ENCODE data around the gene ZNHIT2. TPM values are rescaled to one million over a fixed set of nuclear protein-coding genes. Genes with fewer than 3 reads are reported as not detected.

The ZNHIT2 gene
- 10 to 100 TPM in 1 of 2 donors, 1 to 10 TPM in 1; 8.0 to 10.6 TPM for total RNA-seq
- 1 to 10 TPM; 3.1 to 6.2 (median 4.9) TPM for polyA plus RNA-seq (ENCODE audit: insufficient read length in 6 of 6)
- long read RNA-seq, donor 1, transcript ZNHIT2-201 (1 exons, 1,306 nt) = major isoform, 14 of 14 reads
- long read RNA-seq, donor 1, partial matches to known transcripts = 0 of 14 reads
- long read RNA-seq, donor 1, other reads (novel, unspliced or antisense) = 0 of 14 reads
- long read RNA-seq, donor 2, transcript ZNHIT2-201 (1 exons, 1,306 nt) = major isoform, 9 of 9 reads
- long read RNA-seq, donor 2, partial matches to known transcripts = 0 of 9 reads
- long read RNA-seq, donor 2, other reads (novel, unspliced or antisense) = 0 of 9 reads
- long read RNA-seq, donor 3, transcript ZNHIT2-201 (1 exons, 1,306 nt) = major isoform, 7 of 7 reads
- long read RNA-seq, donor 3, partial matches to known transcripts = 0 of 7 reads
- long read RNA-seq, donor 3, other reads (novel, unspliced or antisense) = 0 of 7 reads
- long read RNA-seq, donor 4, transcript ZNHIT2-201 (1 exons, 1,306 nt) = major isoform, 26 of 26 reads
- long read RNA-seq, donor 4, partial matches to known transcripts = 0 of 26 reads
- long read RNA-seq, donor 4, other reads (novel, unspliced or antisense) = 0 of 26 reads
- long read RNA-seq, donor 5, transcript ZNHIT2-201 (1 exons, 1,306 nt) = major isoform, 9 of 9 reads
- long read RNA-seq, donor 5, partial matches to known transcripts = 0 of 9 reads
- long read RNA-seq, donor 5, other reads (novel, unspliced or antisense) = 0 of 9 reads
- long read RNA-seq, donor 6, transcript ZNHIT2-201 (1 exons, 1,306 nt) = major isoform, 6 of 6 reads
- long read RNA-seq, donor 6, partial matches to known transcripts = 0 of 6 reads
- long read RNA-seq, donor 6, other reads (novel, unspliced or antisense) = 0 of 6 reads
- long read RNA-seq, donor 7, partial matches to known transcripts = 0 of 4 reads
- long read RNA-seq, donor 7, other reads (novel, unspliced or antisense) = 0 of 4 reads
- long read RNA-seq, donor 8, transcript ZNHIT2-201 (1 exons, 1,306 nt) = major isoform, 10 of 10 reads
- long read RNA-seq, donor 8, partial matches to known transcripts = 0 of 10 reads
- long read RNA-seq, donor 8, other reads (novel, unspliced or antisense) = 0 of 10 reads
- long read RNA-seq, donor 9 = 0 reads
- long read RNA-seq, donor 10, transcript ZNHIT2-201 (1 exons, 1,306 nt) = major isoform, 43 of 43 reads
- long read RNA-seq, donor 10, partial matches to known transcripts = 0 of 43 reads
- long read RNA-seq, donor 10, other reads (novel, unspliced or antisense) = 0 of 43 reads
- long read RNA-seq, donor 11, transcript ZNHIT2-201 (1 exons, 1,306 nt) = major isoform, 14 of 14 reads
- long read RNA-seq, donor 11, partial matches to known transcripts = 0 of 14 reads
- long read RNA-seq, donor 11, other reads (novel, unspliced or antisense) = 0 of 14 reads
- long read RNA-seq, donor 12, transcript ZNHIT2-201 (1 exons, 1,306 nt) = major isoform, 9 of 9 reads
- long read RNA-seq, donor 12, partial matches to known transcripts = 0 of 9 reads
- long read RNA-seq, donor 12, other reads (novel, unspliced or antisense) = 0 of 9 reads

DNA sequence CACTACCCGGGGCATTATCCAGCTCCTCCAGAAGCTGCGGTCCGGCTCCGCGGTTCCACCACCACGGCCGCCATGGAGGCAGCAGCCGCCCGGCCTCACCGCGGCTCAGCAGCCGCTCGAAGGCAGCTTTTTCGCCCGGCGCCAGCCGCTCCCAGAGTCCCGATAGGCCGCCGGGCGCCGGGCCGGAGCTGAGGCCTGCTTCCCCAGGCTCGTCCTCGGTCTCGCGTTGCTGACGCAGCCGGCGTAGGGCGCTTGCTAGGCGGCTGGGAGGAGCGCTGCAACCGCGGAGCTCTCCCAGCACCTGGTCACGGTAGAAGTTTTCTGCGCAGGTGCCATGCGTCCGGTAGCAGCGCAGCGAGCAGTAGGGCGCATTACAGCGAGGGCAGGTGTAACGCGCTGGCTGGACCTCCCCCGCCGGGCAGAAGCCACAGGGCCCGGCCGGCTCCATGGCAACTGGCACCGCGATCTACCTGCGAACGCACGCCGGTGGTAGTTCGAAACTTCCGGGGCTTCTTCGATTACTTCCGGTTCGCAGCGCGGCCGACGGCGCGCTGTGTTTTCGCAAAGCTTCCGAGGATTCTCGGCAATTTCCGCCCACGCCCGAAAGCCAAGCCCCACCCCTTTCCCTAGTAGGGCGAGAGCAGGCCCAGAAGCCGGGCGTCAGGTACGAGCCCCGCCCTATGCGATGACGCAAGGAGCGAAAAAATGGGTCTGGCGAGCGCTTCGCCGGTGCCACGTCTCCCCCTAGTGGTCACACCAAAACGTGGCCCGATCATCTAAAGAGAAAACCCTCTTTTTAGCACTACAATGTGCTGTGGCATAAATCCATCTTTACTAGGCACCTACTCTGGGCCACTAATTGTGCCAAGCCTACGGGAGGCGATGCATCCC, at the start of gene ZNHIT2:
Gene ZNHIT2 (minus strand): TSS at position 496 of the 891 bp plus-strand sequence. CDS start 48 bp downstream, at position 448.
- Histone ChIP-seq H3K36me3 (peaks cover 0 to 45% of the 10 kb centered on the region in 2 donors), H3K4me3 (peak within 1 kb of the TSS; percentile 90 to 92), H3K9me3 (no peaks in the 10 kb centered on the region), H3K27me3 (peaks cover 0 to 13% of the 10 kb centered on the region in 2 donors), H3K4me1 (peaks cover 24 to 63% of the 10 kb centered on the region in 2 donors), H3K27ac (peak within 1 kb of the TSS; percentile 81 to 93)
- ATAC-seq = peak; percentile 85
- peak; percentile 98 to 100 (median 99) for DNase-seq
- intact Hi-C loops (cut with DNase I) = no loop called here
- TF ChIP-seq, protein P1, sequence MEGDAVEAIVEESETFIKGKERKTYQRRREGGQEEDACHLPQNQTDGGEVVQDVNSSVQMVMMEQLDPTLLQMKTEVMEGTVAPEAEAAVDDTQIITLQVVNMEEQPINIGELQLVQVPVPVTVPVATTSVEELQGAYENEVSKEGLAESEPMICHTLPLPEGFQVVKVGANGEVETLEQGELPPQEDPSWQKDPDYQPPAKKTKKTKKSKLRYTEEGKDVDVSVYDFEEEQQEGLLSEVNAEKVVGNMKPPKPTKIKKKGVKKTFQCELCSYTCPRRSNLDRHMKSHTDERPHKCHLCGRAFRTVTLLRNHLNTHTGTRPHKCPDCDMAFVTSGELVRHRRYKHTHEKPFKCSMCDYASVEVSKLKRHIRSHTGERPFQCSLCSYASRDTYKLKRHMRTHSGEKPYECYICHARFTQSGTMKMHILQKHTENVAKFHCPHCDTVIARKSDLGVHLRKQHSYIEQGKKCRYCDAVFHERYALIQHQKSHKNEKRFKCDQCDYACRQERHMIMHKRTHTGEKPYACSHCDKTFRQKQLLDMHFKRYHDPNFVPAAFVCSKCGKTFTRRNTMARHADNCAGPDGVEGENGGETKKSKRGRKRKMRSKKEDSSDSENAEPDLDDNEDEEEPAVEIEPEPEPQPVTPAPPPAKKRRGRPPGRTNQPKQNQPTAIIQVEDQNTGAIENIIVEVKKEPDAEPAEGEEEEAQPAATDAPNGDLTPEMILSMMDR (IDR thresholded peaks at IDR 0.05) = peak; percentile 83 to 94

DNA sequence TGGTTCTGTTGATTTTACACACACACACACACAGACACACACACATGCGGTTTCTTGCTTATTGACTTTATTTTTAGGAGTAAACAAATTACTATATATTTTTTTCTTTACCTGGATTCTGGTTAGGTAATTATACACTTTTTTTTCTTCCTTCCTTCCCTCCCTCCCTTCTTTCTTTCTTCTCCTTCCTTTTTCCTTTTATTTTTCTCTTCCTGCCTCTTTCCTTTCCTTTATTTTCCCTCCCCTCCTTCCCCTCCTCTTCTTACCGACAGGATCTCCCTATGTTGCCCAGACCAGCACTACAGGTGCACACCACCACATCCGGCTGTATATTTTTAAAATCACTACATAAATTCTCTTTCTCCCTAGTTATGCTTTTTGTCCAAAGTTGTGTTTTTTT, 49.4 kb upstream of the ZNHIT2 start:
- no peaks in the 10 kb centered on the region for H3K4me1 ChIP-seq
- ATAC-seq (no peak), DNase-seq (no peak)
- no peak overlapping the region for H3K27ac ChIP-seq
- H3K4me3 ChIP-seq = no peak overlapping the region
- no peaks in the 10 kb centered on the region for H3K36me3 ChIP-seq
- H3K27me3 ChIP-seq = no peaks in the 10 kb centered on the region
- TF ChIP-seq, protein P1 (IDR thresholded peaks at IDR 0.05) = no peak
- H3K9me3 ChIP-seq = no peaks in the 10 kb centered on the region
- intact Hi-C loops (cut with DNase I) = no loop called here

DNA sequence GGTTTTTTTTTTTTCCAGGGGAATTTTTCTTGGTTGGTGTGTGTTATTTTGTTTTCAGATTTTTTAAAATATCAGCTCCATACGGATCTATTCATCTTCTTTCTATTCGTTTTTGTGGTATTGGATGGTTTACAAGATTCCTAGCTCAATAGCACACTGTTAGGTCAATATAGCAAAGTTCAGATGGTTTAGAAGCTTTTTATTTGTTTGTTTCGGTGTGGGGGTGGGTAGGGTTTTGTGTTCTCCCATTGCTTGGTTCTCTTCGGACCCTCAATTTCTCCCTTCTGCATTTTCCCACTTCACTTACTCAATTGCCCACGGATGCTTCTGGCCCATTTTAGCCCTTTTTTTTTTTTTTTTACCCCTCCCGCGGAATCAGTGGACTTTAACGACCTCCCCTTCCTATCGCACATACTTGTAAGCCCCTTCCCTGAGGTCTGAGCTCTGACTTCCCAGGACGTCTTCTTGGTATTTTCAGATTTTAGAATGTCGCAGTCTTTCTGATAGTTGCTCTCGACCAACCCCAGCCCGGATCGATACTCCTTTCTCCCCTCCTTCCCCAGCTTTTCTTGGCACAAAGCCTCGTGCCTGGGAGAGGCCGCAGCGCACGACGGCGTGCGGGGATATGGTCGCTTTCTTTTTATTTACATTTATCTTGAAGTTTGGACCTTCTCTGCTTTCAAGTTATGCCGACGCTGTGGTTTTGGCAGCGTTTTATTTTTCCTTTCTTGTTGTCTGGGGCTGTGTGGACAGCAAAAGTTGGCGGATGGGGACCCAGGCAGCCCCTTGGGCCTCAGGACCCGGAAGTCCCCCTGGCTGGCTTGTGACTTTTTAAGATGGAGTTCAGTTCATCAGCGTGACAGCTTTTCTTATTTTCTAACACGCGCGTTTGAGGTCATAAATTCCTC, 48.2 kb upstream of the ZNHIT2 start:
- TF ChIP-seq, protein P1 (IDR thresholded peaks at IDR 0.05) = no peak
- no peak overlapping the region for H3K4me3 ChIP-seq
- H3K4me1 ChIP-seq = no peaks in the 10 kb centered on the region
- H3K36me3 ChIP-seq = no peaks in the 10 kb centered on the region
- H3K9me3 ChIP-seq = no peaks in the 10 kb centered on the region
- peak in 2 of 4 donors; percentile 54 to 66 for DNase-seq
- peak overlapping the region in 1 of 2 donors; percentile 53 for H3K27ac ChIP-seq
- ATAC-seq = peak; percentile 51
- intact Hi-C loops (cut with DNase I) = no loop called here
- H3K27me3 ChIP-seq = no peaks in the 10 kb centered on the region

Data from left lung (tissue), 14 donors.